Measurements from ENCODE around the gene MBD1. TPM values are rescaled to one million over a fixed set of nuclear protein-coding genes. Genes with fewer than 3 reads are reported as not detected.

MBD1 gene
- total RNA-seq, 1 experiment from 2014 or later, result 43.5 TPM

DNA sequence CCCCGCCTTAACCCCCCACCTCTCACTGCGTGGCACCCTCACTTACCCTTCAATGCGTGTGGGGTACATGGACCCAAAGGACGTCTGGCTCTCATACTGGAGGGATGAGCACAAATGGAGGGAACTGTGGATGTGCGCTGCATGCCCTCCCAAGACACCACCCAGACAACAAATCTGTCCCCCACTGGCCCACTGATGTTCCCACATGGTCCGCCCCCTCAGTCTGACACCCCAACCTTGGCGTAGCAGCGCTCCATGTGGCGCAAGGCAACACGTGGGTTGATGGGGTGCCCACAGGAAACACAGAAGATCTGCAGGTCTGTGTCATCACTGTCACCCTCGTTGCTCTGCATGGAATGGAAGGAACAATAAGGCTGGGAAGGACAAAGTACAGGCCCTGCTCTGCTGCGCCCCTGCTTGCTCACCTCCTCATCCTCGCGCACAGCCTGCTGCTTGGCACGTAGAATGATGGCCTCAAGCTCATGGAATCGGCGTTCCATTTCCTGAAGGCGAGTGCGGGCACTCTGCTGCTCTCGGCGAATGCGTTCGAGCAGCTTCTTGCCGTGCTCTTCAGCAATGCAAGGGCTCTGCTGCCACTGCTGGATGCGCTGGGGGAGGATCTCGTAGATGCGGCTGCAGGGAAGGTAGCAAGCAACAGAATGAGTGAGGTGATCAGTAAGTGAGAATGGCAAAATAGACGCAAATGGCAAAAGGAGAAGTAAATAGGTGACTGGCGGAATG, 2.3 kb upstream of the MBD1 start:
- Histone ChIP-seq H3K79me2 (ENCODE audit: low read depth) (peaks cover 43% of the 10 kb centered on the region), H3K4me2 (no peak overlapping the region), H3K27me3 (ENCODE audit: insufficient read depth, low read depth) (no peaks in the 10 kb centered on the region), H3K4me3 (no peak overlapping the region), H3K9me3 (ENCODE audit: insufficient read depth, low read depth) (no peaks in the 10 kb centered on the region), H3F3A (ENCODE audit: insufficient read depth, low read depth) (peaks cover 8% of the 10 kb centered on the region), H4K20me1 (ENCODE audit: insufficient read depth) (peaks cover 1% of the 10 kb centered on the region; the same call in 1 of the 2 replicates), H3K27ac (no peak overlapping the region), H2AFZ (no peak overlapping the region), H3K36me3 (ENCODE audit: low read depth) (peaks cover 6% of the 10 kb centered on the region), H3K4me1 (replicated peaks; ENCODE audit: insufficient read depth) (peaks cover 26% of the 10 kb centered on the region), H3K9me2 (ENCODE audit: insufficient read depth) (no peaks in the 10 kb centered on the region)
- DNase-seq, result no peak
- CTCF ChIA-PET, result no interaction called here
- intact Hi-C loops (cut with micrococcal nuclease; ENCODE audit: unreplicated experiment), result no loop called here
- POLR2A ChIA-PET (ENCODE audit: unreplicated experiment), result interaction anchor here (0.6 kb wide), 1 partner anchor 73 kb away, joined by 5 read pairs; no protein-coding TSS in a partner anchor
- TF ChIP-seq EZH2 (IDR thresholded peaks at IDR 0.05; ENCODE audit: low read depth), result no peak
- TF ChIP-seq, protein P1, sequence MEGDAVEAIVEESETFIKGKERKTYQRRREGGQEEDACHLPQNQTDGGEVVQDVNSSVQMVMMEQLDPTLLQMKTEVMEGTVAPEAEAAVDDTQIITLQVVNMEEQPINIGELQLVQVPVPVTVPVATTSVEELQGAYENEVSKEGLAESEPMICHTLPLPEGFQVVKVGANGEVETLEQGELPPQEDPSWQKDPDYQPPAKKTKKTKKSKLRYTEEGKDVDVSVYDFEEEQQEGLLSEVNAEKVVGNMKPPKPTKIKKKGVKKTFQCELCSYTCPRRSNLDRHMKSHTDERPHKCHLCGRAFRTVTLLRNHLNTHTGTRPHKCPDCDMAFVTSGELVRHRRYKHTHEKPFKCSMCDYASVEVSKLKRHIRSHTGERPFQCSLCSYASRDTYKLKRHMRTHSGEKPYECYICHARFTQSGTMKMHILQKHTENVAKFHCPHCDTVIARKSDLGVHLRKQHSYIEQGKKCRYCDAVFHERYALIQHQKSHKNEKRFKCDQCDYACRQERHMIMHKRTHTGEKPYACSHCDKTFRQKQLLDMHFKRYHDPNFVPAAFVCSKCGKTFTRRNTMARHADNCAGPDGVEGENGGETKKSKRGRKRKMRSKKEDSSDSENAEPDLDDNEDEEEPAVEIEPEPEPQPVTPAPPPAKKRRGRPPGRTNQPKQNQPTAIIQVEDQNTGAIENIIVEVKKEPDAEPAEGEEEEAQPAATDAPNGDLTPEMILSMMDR (conservative IDR thresholded peaks at IDR 0.05), result no peak
- no TSS peak for BruUV-seq (replicated peaks)

DNA sequence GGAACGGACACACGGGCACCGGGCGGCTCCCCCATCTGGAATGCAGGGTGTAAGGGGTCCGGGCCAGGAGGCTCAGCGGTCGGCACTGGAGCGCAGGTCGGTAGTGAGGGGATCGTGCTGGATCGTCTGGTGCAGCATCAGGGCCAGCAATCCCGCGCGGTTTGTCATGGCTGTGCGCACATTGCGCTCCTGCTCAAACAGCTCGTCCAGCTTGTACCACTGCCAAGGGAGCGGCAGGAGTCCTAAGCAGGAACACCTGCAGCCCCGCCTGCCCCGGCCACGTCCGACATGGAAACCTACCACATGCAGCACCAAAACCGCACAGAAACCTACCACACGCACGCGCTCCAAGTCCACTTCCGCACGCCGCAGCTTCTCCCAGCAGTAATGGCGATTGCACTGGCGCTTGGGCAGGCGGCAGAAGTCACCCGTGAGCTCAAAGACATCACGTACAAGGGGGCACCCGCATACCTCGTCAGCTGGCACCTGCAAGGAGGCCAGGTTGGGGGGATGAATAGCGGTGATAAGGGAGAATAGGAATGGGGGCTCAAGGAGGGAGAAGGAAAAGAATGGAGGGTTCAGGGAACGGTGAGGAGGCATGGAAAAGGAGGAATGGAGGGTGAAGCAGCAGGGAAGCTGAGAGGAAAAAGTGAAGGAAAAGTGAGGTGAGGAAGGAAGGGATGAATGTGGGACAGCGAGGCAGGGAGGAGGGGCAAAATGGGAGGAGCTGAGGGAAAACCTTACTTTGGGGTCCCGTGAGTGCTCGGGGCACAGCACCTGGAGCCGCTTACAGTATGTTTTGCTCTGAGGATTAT, 1.4 kb upstream of the MBD1 start:
- no TSS peak for BruUV-seq (replicated peaks)
- peak overlapping the region; percentile 97; the same call in 1 of the 2 replicates for H3K4me2 ChIP-seq
- TF ChIP-seq, protein P1 (conservative IDR thresholded peaks at IDR 0.05), result no peak
- no peak for TF ChIP-seq EZH2 (IDR thresholded peaks at IDR 0.05; ENCODE audit: low read depth)
- H3K79me2 ChIP-seq (ENCODE audit: low read depth), result peaks cover 44% of the 10 kb centered on the region
- H3K9me3 ChIP-seq (ENCODE audit: insufficient read depth, low read depth), result no peaks in the 10 kb centered on the region
- peaks cover 26% of the 10 kb centered on the region for H3K4me1 ChIP-seq (replicated peaks; ENCODE audit: insufficient read depth)
- no peak overlapping the region for H2AFZ ChIP-seq
- H3K27me3 ChIP-seq (ENCODE audit: insufficient read depth, low read depth), result no peaks in the 10 kb centered on the region
- no peaks in the 10 kb centered on the region for H3K9me2 ChIP-seq (ENCODE audit: insufficient read depth)
- DNase-seq, result no peak
- intact Hi-C loops (cut with micrococcal nuclease; ENCODE audit: unreplicated experiment), result no loop called here
- H3K27ac ChIP-seq, result no peak overlapping the region
- peaks cover 3% of the 10 kb centered on the region; the same call in 1 of the 2 replicates for H4K20me1 ChIP-seq (ENCODE audit: insufficient read depth)
- H3F3A ChIP-seq (ENCODE audit: insufficient read depth, low read depth), result peaks cover 8% of the 10 kb centered on the region
- H3K36me3 ChIP-seq (ENCODE audit: low read depth), result peaks cover 11% of the 10 kb centered on the region
- ChIA-PET CTCF (no interaction called here), POLR2A (ENCODE audit: unreplicated experiment) (no interaction called here)
- H3K4me3 ChIP-seq, result no peak overlapping the region; the same call in 1 of the 2 replicates

DNA sequence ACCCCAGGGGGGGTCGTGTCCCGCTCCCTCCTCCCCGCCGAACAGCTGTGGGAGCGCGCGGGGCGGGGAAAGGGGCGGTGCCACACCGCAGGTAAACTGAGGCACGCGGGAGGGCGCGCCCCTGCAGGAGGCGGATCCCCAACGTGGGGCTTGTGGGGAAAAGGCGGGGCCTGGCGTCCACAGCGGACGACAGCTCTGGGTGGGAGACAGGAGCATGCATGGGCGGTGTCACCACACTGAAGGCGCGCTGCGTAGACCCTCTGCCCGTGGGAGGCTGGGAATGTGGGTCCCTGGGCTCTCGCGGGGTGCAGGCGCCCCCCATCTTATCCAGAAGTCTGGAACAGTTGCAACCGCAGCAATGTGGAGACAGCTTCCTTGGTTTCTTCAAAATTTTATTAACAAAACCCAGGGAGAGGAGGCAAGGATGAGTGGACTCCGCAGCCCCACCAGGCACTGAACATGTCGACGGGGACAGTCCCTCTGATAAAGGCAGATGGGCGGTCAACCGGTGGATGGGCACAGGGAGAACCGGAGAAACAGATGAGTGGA, 723 bp upstream of the MBD1 start:
- peaks cover 3% of the 10 kb centered on the region; the same call in 1 of the 2 replicates for H4K20me1 ChIP-seq (ENCODE audit: insufficient read depth)
- BruUV-seq (replicated peaks), result TSS peak; percentile 42

More for the DNA sequence above, 723 bp upstream of the MBD1 start:
- no peak for DNase-seq
- Histone ChIP-seq H3K4me1 (replicated peaks; ENCODE audit: insufficient read depth) (peaks cover 26% of the 10 kb centered on the region), H3K4me3 (peak overlapping the region; percentile 73), H3K79me2 (ENCODE audit: low read depth) (peaks cover 41% of the 10 kb centered on the region), H3K9me3 (ENCODE audit: insufficient read depth, low read depth) (no peaks in the 10 kb centered on the region), H2AFZ (peak overlapping the region; percentile 99), H3K27me3 (ENCODE audit: insufficient read depth, low read depth) (no peaks in the 10 kb centered on the region), H3K36me3 (ENCODE audit: low read depth) (peaks cover 14% of the 10 kb centered on the region), H3K4me2 (peak overlapping the region; percentile 97), H3K9me2 (ENCODE audit: insufficient read depth) (no peaks in the 10 kb centered on the region), H3F3A (ENCODE audit: insufficient read depth, low read depth) (peaks cover 8% of the 10 kb centered on the region), H3K27ac (peak overlapping the region; percentile 82)
- no peak for TF ChIP-seq EZH2 (IDR thresholded peaks at IDR 0.05; ENCODE audit: low read depth)
- TF ChIP-seq, protein P1 (conservative IDR thresholded peaks at IDR 0.05), result no peak
- ChIA-PET POLR2A (ENCODE audit: unreplicated experiment) (interaction anchor here (0.6 to 0.7 kb wide), 4 partner anchors 32 to 432 kb away, joined by 3 to 6 read pairs (median 4); no protein-coding TSS in a partner anchor), CTCF (no interaction called here)
- intact Hi-C loops (cut with micrococcal nuclease; ENCODE audit: unreplicated experiment), result no loop called here
